GM12878 (cell line): ENCODE measurements around the gene TSHZ2. TPM values are rescaled to one million over a fixed set of nuclear protein-coding genes. Genes with fewer than 3 reads are reported as not detected.
"Not testable (repeated sequence)": the region's sequence is repeated elsewhere in the genome, so short reads cannot be mapped to it uniquely, and the experiment has no call there.

Source experiments
- ATAC-seq: fragments of 200-7000 bp; cut with Tn5 transposase; 3 replicates; pipeline ENCODE4 v1.9.1; 2020; ENCODE audit warnings: mild to moderate bottlenecking, moderate library complexity
- BruUV-seq: library from RNA; stranded (reverse); fragments of 400-500 nt; replicated peaks from 2 replicates; lab custom pipeline; 2021; lab: Mats Ljungman, UMichigan
- CTCF ChIA-PET: fragments of 300-600 bp; sonication (Branson Sonifier 250); formaldehyde crosslinking; extraction: SDS; loops from one replicate; lab custom pipeline; 2021; ENCODE audit warnings: inconsistent platforms; lab: Yijun Ruan, JAX
- POLR2A ChIA-PET: fragments of 350-600 bp; formaldehyde crosslinking; extraction: SDS; loops from one replicate; lab custom pipeline; 2021; ENCODE audit warnings: inconsistent platforms; lab: Charles Lee
- RAD21 ChIA-PET: fragments of 300-600 bp; sonication (Branson Sonifier 250); formaldehyde crosslinking; loops from one replicate; lab custom pipeline; 2023; ENCODE audit warnings: antibody characterized with exemption; ENCODE audit not compliant: unreplicated experiment; lab: Charles Lee
- SMC1A ChIA-PET: fragments of 300-600 bp; sonication (Branson Sonifier 250); formaldehyde crosslinking; loops from one replicate; lab custom pipeline; 2023; ENCODE audit not compliant: unreplicated experiment, uncharacterized antibody; lab: Charles Lee
- DNase-seq: peaks from one replicate; pipeline ENCODE4 v3.0.0-alpha.2; 2011; ENCODE audit warnings: low read depth, low spot score
- FAIRE-seq: peaks from 3 replicates; lab custom pipeline; 2011; peaks lifted over from hg19 to GRCh38; lab: Jason Lieb, UNC
- H2AFZ ChIP-seq: 2 replicates; pipeline ENCODE4 v1.6.0; 2011; ENCODE audit warnings: low read depth, low read length, control low read depth; ENCODE audit not compliant: control insufficient read depth
- H3K27ac ChIP-seq: 2 replicates; pipeline ENCODE4 v1.5.1; 2011; ENCODE audit warnings: control low read depth; ENCODE audit not compliant: control insufficient read depth, insufficient read depth
- H3K27me3 ChIP-seq, 2 experiments: replicated peaks in 1 of 2; 2 replicates each; pipeline versions ENCODE4 v1.6.0 to v1.6.1; 2011; ENCODE audit warnings: low read length in 1 of 2; ENCODE audit not compliant: control insufficient read depth in 2 of 2, insufficient read depth in 2 of 2
- H3K36me3 ChIP-seq, 2 experiments: 2 replicates each; pipeline ENCODE4 v1.5.1; 2011; ENCODE audit warnings: low read length in 1 of 2; ENCODE audit not compliant: control insufficient read depth in 2 of 2, insufficient read depth in 2 of 2
- H3K4me1 ChIP-seq: 2 replicates; pipeline ENCODE4 v1.6.1; 2011; ENCODE audit warnings: mild to moderate bottlenecking, low read length, moderate library complexity, mixed read lengths; ENCODE audit not compliant: control insufficient read depth, insufficient read depth
- H3K4me2 ChIP-seq: 2 replicates; pipeline ENCODE4 v1.6.0; 2011; ENCODE audit warnings: control low read depth; ENCODE audit not compliant: control insufficient read depth, insufficient read depth
- H3K4me3 ChIP-seq: fragments of 200-600 bp; sonication (generic); 2 replicates; pipeline ENCODE4 v1.5.1; 2016
- H3K79me2 ChIP-seq: 2 replicates; pipeline ENCODE4 v1.6.0; 2011; ENCODE audit warnings: low read length; ENCODE audit not compliant: control insufficient read depth, insufficient read depth
- H3K9ac ChIP-seq: 2 replicates; pipeline ENCODE4 v1.8.0; 2011; ENCODE audit warnings: low read length, control low read depth, mixed read lengths; ENCODE audit not compliant: control insufficient read depth, insufficient read depth
- H3K9me3 ChIP-seq: replicated peaks from 3 replicates; pipeline ENCODE4 v1.5.1; 2011; ENCODE audit warnings: mild to moderate bottlenecking, low read length; ENCODE audit not compliant: control insufficient read depth, insufficient read depth
- H4K20me1 ChIP-seq: 2 replicates; pipeline ENCODE4 v1.6.0; 2011; ENCODE audit not compliant: control insufficient read depth, insufficient read depth
- CEBPB ChIP-seq, 2 experiments: fragments of 150-350 bp in 1 of 2; IDR thresholded peaks; 2 replicates each; pipeline ENCODE4 v1.6.1; 2012 to 2014; ENCODE audit warnings: low read depth in 2 of 2, low read length in 2 of 2, borderline replicate concordance in 1 of 2, inconsistent platforms in 1 of 2
- EP300 ChIP-seq, 2 experiments: fragments of 150-350 bp in 1 of 2; IDR thresholded peaks; 2 replicates each; pipeline ENCODE4 v1.6.1; 2011 to 2012; ENCODE audit warnings: low read depth in 2 of 2, low read length in 2 of 2, borderline replicate concordance in 1 of 2, improper control_type of control experiment in 1 of 2, inconsistent platforms in 1 of 2; ENCODE audit not compliant: control insufficient read depth in 1 of 2
- ESRRA ChIP-seq: IDR thresholded peaks from 2 replicates; pipeline ENCODE4 v1.6.1; 2012; ENCODE audit warnings: mild to moderate bottlenecking, low read length, improper control_type of control experiment
- KDM1A ChIP-seq: fragments of 200-600 bp; sonication (generic); IDR thresholded peaks from 2 replicates; pipeline ENCODE4 v1.6.1; 2016; ENCODE audit warnings: borderline replicate concordance
- POLR2AphosphoS2 ChIP-seq: IDR thresholded peaks from 2 replicates; pipeline ENCODE4 v1.6.1; 2011; ENCODE audit warnings: low read depth, mild to moderate bottlenecking, low read length, improper control_type of control experiment, moderate library complexity
- SP1 ChIP-seq: IDR thresholded peaks from one replicate; pipeline ENCODE4 v1.6.1; 2011; ENCODE audit warnings: low read depth, low read length
- SUPT20H ChIP-seq: IDR thresholded peaks from 2 replicates; pipeline ENCODE4 v1.6.1; 2011; ENCODE audit warnings: low read depth, mild to moderate bottlenecking, low read length, moderate library complexity, borderline replicate concordance; ENCODE audit not compliant: control insufficient read depth
- ZNF274 ChIP-seq: IDR thresholded peaks from one replicate; pipeline ENCODE4 v1.8.0; 2011; ENCODE audit not compliant: insufficient read length, insufficient read depth
- WGBS: methylation state at CpG from one replicate; pipeline ENCODE4 v1.1.6; 2016; ENCODE audit warnings: low lambda C conversion rate; ENCODE audit not compliant: insufficient replicate concordance, insufficient coverage; ENCODE audit errors: missing lambda C conversion rate; 5-methylcytosine and 5-hydroxymethylcytosine counted together
- in situ Hi-C: fragments of 300-500 bp; cut with MboI; formaldehyde crosslinking; loops from 9 replicates; pipeline ENCODE4 v1.14.3; 2018; ENCODE audit warnings: mixed read lengths
- intact Hi-C: fragments of 100-400 bp; cut with micrococcal nuclease; formaldehyde crosslinking; loops from one replicate; pipeline ENCODE4 v1.14.2; 2022; ENCODE audit not compliant: unreplicated experiment
- polyA plus RNA-seq, 11 experiments: library from polyadenylated mRNA; depleted of rRNA in 4 of 11; unstranded in 6 of 11; stranded (reverse) in 5 of 11; fragments of >200 nt; fragmentation: Nextera tagmentation in 4 of 11; fragmentation: Illumina TruSeq in 1 of 11; extraction: Ambion mirVana in 4 of 11; extraction: Trizol in 1 of 11; gene quantifications; 1 replicate in 1 of 11; 2 replicates in 10 of 11; pipeline versions ENCODE4 v1.2.1 to v1.2.3, GENCODE V29; 2011 to 2016; ENCODE audit warnings: inconsistent platforms in 2 of 11, missing spikeins in 2 of 11, low read depth in 1 of 11
- total RNA-seq, 4 experiments: library from RNA; depleted of rRNA in 3 of 4; stranded (reverse); fragments of >200 nt in 3 of 4; fragmentation: Illumina TruSeq in 1 of 4; extraction: Trizol in 1 of 4; gene quantifications; 2 replicates each; pipeline versions ENCODE4 v1.2.1 to v1.2.3, GENCODE V29; 2013 to 2021
- TF ChIP-seq, protein P1 (sequence below): fragments of 450-650 bp; IDR thresholded peaks from 2 replicates; pipeline ENCODE4 v1.6.1; 2018; ENCODE audit warnings: borderline replicate concordance, mild to moderate bottlenecking; ENCODE audit not compliant: partially characterized antibody
- TF ChIP-seq, protein P2 (sequence below): fragments of 450-650 bp; IDR thresholded peaks from 2 replicates; pipeline ENCODE4 v1.6.1; 2017; ENCODE audit warnings: low read depth, mild to moderate bottlenecking, moderate library complexity

TSHZ2 gene
- total and polyA plus RNA-seq, 10 of the 15 experiments (the other 5 are each of a cell fraction or from before 2014, with no cell fraction given), result 0.01 to 0.86 (median 0.13) TPM; not detected in 2

DNA sequence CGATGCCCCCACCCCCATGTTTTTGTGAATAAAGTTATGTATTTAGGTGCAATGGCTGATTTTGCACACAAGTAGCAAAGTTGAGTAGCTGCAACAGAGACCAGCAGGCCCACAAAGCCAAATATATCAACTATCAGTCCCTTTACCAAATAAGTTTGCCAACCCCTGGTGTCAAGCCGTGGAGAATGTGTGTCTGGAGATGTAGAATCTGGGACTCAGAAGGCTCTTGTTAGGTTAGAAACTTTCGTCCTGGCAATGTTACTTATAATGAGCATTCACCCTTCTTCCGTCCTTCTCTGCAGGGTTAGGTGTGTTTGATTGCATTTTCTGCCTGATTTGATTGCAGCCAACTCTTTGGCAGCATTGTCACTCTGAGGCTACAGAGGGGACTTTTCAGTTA lies 563.7 kb downstream of the TSHZ2 start:
- no peak overlapping the region for H2AFZ ChIP-seq
- CTCF ChIA-PET, result no interaction called here
- no peaks in the 10 kb centered on the region for H3K79me2 ChIP-seq
- no peaks in the 10 kb centered on the region for H3K9me3 ChIP-seq
- H3K4me1 ChIP-seq, result no peaks in the 10 kb centered on the region
- SMC1A ChIA-PET, result no interaction called here
- no peak overlapping the region for H3K4me2 ChIP-seq
- DNase-seq, result no peak
- intact Hi-C loops (loop anchor here (10.0 kb wide), 1 partner anchor 281 kb away; no protein-coding TSS in a partner anchor), in situ Hi-C loops (no loop called here)
- ATAC-seq, result no peak
- no peak overlapping the region for H3K27ac ChIP-seq
- H3K36me3 ChIP-seq, result no peaks in the 10 kb centered on the region
- POLR2A ChIA-PET, result no interaction called here
- H3K27me3 ChIP-seq, result no peaks in the 10 kb centered on the region
- no peak overlapping the region for H3K4me3 ChIP-seq
- no peak for FAIRE-seq
- no peak overlapping the region for H3K9ac ChIP-seq
- H4K20me1 ChIP-seq, result no peaks in the 10 kb centered on the region
- no TSS peak for BruUV-seq
- 28% methylated on average over 4 of the region's 4 CpGs for WGBS
- TF ChIP-seq CEBPB (IDR thresholded peaks at IDR 0.05; ENCODE audit: borderline replicate concordance in 1 of 2, low read depth in 2 of 2, low read length in 2 of 2), result no peak
- TF ChIP-seq ZNF274, result no peak
- TF ChIP-seq EP300 (IDR thresholded peaks at IDR 0.05; ENCODE audit: borderline replicate concordance in 1 of 2, control insufficient read depth in 1 of 2, low read depth in 2 of 2, low read length in 2 of 2), result no peak
- no peak for TF ChIP-seq ESRRA
- no peak for TF ChIP-seq SUPT20H
- no peak for TF ChIP-seq KDM1A
- TF ChIP-seq, protein P1, sequence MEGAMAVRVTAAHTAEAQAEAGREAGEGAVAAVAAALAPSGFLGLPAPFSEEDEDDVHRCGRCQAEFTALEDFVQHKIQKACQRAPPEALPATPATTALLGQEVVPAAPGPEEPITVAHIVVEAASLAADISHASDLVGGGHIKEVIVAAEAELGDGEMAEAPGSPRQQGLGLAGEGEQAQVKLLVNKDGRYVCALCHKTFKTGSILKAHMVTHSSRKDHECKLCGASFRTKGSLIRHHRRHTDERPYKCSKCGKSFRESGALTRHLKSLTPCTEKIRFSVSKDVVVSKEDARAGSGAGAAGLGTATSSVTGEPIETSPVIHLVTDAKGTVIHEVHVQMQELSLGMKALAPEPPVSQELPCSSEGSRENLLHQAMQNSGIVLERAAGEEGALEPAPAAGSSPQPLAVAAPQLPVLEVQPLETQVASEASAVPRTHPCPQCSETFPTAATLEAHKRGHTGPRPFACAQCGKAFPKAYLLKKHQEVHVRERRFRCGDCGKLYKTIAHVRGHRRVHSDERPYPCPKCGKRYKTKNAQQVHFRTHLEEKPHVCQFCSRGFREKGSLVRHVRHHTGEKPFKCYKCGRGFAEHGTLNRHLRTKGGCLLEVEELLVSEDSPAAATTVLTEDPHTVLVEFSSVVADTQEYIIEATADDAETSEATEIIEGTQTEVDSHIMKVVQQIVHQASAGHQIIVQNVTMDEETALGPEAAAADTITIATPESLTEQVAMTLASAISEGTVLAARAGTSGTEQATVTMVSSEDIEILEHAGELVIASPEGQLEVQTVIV, result no peak
- no peak for TF ChIP-seq SP1
- TF ChIP-seq POLR2AphosphoS2, result no peak
- TF ChIP-seq, protein P2, sequence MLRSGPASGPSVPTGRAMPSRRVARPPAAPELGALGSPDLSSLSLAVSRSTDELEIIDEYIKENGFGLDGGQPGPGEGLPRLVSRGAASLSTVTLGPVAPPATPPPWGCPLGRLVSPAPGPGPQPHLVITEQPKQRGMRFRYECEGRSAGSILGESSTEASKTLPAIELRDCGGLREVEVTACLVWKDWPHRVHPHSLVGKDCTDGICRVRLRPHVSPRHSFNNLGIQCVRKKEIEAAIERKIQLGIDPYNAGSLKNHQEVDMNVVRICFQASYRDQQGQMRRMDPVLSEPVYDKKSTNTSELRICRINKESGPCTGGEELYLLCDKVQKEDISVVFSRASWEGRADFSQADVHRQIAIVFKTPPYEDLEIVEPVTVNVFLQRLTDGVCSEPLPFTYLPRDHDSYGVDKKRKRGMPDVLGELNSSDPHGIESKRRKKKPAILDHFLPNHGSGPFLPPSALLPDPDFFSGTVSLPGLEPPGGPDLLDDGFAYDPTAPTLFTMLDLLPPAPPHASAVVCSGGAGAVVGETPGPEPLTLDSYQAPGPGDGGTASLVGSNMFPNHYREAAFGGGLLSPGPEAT, result no peak
- TF ChIP-seq, all 136 proteins: peak for 0
- RAD21 ChIA-PET, result no interaction called here

DNA sequence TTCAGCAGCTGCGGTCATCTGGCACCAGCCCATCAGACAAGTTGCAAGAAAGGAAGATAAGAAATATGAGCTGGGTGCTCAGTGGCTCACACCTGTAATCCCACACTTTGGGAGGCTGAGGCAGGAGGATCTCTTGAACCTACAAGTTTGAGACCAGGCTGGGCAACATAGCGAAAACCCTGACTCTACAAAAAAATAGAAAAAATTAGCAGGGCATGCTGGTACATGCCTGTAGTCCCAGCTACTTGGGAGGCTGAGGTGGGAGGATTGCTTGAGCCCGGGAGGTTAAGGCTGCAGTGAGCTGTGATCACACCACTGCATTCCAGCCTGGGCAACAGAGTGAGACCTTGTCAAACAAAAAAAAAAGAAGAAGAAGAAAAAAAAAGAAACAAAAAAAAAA lies 564.2 kb downstream of the TSHZ2 start:
- H3K4me1 ChIP-seq, H3K27me3 ChIP-seq, H3K4me3 ChIP-seq, H3K36me3 ChIP-seq, H3K4me2 ChIP-seq, POLR2A ChIA-PET, H3K9me3 ChIP-seq, H4K20me1 ChIP-seq, CTCF ChIA-PET, BruUV-seq, H3K27ac ChIP-seq, in situ Hi-C loops, FAIRE-seq, ATAC-seq, H3K79me2 ChIP-seq, RAD21 ChIA-PET, H2AFZ ChIP-seq, H3K9ac ChIP-seq, SMC1A ChIA-PET, DNase-seq: not testable (repeated sequence)
- intact Hi-C loops, result loop anchor here (10.0 kb wide), 1 partner anchor 282 kb away; no protein-coding TSS in a partner anchor
- WGBS, result 75% methylated on average over 3 of the region's 3 CpGs
